GM21367 (cell line): ENCODE measurements around the gene NIPBL.
"Not testable (repeated sequence)": the region's sequence is repeated elsewhere in the genome, so short reads cannot be mapped to it uniquely, and the experiment has no call there.

Experiments
- ATAC-seq: cut with Tn5 transposase; IDR thresholded peaks from one replicate; pipeline ENCODE4 v1.9.1; 2021; ENCODE audit not compliant: unreplicated experiment

NIPBL gene

DNA sequence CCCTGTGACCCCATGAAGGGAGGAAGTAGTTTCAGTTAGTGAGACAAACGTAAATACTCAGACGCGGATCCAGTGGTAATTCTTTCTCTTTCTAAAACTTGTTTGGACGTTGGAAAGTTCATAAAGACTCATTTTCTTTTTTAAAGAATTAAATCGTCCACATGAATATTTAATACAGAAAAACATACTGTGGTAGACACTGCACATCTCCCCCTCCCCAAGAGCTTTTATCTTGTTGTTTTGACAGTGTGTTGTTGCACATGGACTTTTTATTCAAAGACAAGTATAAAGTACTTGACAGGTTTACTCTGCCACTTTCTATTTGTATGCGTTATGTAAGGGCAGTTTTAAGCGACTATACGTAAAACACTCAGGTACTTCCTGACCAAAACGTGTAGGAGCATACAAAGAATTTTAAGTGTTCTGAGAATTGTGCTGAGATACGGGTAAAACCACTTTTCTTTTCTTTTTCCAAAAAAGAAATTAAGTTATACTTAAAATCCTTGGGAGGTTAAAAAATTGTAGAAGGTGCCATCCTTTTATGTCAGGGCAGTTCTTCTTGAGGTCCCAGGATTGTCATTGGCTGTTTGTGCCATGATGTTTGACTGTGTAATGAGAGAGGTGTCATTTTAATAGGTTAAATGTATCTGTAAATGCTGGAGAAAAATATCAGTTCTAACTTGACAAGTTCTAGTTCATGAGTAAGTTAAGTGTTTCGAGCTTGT, 1.3 kb downstream of the NIPBL start:
- no peak for ATAC-seq

DNA sequence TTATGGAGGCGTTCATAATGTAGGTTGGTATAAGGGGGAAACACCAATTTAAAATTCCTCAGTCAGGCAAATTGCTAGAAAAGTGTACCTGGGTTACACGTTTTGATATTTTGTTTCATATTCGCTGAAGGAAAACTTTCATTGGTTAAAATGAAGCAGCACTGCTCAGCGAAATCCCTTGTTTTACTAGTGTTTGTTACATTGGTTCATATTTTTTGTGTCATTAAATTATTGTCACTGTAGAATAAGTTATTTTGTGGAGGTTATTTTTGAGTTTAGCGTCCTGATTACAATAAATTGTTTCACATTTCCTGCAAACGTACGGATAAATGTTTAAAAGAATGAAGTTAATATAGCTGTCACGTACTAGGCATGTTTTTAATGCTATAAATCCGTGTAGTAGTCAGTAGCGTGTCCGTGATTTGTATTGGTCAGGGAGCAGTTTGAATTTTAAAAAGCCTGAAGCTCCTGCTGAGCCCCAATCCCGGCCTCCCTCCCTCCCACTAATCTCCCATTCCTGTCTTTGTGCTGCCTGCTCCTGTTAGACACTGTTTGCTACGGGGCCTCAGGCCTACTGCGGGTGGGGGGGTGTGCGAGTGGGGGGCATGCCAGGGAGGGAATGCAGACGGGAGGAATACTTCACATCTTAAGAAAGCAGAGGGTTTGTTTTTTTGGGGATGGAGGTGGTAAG, 2.0 kb downstream of the NIPBL start:
- ATAC-seq: no peak

DNA sequence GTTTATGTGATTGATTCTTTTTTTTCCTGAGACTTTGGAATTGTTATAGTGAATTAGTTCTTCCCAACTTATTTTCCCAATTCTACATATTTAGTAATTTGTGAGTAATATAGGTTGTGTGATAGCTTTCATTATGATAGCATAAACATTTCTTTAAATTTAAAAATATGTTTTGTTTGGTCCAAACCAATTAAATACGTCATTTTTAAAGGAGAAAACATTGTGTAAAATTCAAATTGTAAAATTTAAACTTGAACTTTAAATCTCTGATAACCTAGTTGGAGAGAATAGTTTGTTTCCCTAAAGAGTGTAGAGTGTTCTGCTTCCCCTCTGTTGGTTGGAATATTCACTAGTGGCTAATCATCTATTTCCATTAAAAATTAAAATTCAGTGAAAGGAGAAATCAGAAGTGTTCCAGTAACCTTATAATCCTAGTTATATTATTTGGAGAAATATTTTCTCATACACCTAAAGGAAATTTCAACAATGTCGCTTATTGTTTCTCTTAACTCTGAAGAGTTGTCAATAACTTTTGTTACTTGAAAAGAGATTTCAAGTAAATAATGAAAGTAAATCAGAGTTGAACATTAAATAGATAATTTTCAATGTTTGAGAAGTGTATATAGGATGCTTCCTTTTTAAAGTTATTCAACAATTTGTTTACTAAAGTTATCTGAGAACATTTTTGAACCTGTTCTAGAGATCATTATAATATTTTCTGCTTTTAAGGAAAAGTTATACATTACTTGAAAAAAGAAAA, 2.9 kb downstream of the NIPBL start:
- no peak for ATAC-seq

- no peak for ATAC-seq
Measured at GRCh38 chr5:36880761-36881160, 4.2 kb downstream of the NIPBL start.

DNA sequence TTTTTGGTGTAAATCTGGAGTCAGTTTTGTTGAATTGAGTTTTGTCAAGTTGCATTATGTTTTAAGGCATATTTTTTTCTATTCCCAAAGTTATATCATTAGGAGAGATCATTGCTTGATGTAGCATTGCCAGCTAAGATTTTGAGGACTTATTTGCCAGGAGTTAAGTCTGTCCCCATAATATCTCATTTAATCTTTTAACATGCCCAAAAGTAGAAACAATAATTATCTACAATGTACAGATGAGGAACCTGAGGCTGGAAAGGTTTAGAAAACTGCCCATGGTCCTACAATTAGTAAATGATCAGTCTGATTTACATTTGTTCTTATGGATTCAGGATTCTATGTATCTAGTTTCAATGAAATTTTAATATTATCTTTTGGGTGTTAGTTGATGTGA, 4.7 kb downstream of the NIPBL start:
- ATAC-seq: no peak

DNA sequence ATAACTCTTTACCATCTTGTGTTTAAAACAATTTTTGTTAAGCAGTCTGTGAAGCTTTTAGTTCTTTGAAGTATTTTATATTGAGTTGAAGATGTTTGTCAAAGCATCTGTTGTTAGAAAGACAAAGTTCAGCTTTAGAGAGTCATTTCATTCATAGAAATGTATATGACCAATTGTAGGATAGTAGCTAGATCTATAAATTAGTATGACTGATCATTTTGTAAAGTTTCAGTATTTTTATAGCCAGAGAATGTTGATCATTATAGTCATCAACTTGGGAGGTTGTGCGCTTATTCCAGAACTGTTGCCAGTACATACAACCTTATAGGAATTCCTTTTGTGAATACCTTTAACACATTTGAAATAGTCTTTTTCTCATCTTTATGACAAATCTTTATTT, 5.2 kb downstream of the NIPBL start:
- no peak for ATAC-seq

- ATAC-seq: peak; percentile 30
Measured at GRCh38 chr5:36882250-36882649, 5.7 kb downstream of the NIPBL start.

GRCh38 chr5:36883894-36884462, 7.4 kb downstream of the NIPBL start:
- ATAC-seq: no peak

DNA sequence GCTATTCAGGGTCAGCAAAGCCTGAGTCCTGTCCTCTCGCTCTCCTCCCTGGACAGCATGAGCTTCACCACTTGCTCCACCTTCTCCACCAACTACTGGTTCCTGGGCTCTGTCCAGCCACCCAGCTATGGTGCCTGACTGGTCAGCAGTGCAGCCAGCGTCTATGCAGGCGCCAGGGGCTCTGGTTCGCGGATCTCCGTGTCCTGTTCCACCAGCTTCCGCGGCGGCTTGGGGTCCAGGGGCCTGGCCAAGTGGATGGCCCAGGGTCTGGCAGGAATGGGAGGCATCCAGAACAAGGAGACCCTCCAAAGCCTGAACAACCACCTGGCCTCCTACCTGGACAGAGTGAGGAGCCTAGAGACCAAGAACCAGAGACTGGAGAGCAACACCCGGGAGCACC, 8.6 kb downstream of the NIPBL start:
- no peak for ATAC-seq

DNA sequence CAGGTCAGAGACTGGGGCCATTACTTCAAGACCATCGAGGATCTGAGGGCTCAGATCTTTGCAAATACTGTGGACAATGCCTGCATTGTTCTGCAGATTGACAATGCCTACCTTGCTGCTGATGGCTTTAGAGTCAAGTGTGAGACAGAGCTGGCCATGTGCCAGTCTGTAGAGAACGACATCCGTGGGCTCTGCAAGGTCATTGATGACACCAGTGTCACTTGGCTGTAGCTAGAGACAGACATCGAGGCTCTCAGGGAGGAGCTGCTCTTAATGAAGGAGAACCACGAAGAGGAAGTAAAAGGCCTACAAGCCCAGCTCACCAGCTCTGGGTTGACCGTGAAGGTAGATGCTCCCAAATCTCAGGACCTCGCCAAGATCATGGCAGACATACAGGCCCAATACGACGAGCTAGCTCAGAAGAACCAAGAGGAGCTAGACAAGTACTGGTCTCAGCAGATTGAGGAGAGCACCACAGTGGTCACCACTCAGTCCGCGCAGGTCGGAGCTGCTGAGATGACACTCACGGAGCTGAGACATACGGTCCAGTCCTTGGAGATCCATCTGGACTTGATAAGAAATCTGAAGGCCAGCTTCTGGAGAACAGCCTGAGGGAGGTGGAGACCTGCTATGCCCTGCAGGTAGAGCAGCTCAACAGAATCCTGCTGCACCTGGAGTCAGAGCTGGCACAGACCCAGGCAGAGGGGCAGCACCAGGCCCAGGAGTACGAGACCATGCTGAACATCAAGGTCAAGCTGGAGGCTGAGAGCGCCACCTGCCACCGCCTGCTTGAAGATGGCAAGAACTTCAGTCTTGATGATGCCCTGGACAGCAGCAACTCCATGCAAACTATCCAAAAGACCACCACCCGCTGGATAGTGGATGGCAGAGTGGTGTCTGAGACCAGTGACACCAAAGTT, 9.3 kb downstream of the NIPBL start:
- ATAC-seq: no peak

DNA sequence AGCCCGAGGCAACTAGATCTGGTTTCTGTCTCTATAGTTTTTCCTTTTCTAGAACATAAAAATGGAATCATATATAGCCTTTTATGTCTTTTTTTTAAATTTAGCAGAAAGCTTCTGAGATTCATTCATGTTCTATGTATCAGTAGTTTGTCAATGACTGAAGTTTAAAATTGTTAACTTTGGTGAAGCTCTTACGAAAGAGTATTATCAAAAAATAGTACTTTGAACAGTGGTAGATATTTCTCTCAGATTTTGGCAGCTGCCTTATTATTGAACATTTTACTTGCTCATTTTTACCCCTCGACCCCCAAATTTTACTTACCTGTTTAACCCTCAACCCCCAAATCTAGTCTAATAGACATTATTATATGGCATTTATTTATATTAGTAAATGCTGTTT, 10.2 kb downstream of the NIPBL start:
- ATAC-seq: no peak

GRCh38 chr5:36887532-36887931, 11.0 kb downstream of the NIPBL start:
- ATAC-seq: no peak

DNA sequence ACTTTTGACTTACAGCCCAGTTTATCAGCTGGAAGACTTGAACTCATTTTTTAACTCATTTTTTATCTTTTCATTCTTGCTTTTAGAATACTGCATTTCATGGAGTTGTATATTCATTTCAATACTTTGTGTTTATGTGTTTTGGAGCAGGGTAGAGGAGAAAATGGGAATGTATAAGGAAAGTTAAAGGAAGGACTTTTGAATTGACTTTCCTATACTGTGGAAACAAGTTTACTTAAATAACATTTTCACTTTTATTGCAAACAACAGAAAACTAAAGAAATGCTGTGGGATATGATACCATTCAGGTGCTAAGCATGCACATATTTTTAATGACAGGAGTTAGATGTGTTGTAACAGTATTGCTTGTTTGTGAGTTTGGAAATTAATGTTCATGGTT, 11.7 kb downstream of the NIPBL start:
- no peak for ATAC-seq

DNA sequence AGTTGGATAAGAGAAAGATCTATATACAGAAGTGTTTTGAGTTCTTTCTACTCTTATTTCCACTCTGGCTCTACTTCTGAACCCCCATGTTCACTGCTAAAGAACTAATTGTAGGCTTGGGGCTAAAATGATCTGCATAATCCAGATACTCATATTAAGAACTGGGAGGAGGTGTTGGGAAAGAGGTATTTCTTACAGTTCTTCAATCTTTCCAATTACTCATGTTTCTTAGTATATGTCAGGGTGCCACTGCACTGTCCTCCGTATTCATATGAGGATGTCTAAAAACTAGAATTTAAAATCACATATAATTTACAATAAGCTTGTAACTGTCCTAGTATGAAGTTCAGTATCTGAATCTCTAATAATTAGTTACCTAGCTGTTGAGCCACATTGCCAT, 12.7 kb downstream of the NIPBL start:
- no peak for ATAC-seq

DNA sequence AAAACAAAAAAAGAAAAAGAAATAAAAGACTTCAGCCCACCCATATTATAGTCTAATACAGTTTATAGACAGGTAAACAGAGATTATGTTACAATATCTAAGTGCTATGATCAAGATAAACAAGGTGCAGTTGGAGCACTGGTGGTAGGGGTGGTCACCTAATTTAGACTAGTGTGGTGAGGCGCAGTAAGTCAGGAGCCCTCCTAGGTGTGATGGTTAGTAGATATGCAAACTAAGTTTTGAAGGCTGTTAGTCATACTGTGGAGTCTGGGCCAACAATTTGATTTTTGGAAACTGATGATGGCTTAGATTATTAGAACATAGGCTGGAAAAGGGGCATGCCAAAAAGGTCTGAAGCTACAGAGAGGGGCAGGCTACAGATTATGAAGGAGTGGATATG, 14.7 kb downstream of the NIPBL start:
- ATAC-seq: no peak

- not testable (repeated sequence) for ATAC-seq
Measured at GRCh38 chr5:36892085-36892830, 15.7 kb downstream of the NIPBL start.

DNA sequence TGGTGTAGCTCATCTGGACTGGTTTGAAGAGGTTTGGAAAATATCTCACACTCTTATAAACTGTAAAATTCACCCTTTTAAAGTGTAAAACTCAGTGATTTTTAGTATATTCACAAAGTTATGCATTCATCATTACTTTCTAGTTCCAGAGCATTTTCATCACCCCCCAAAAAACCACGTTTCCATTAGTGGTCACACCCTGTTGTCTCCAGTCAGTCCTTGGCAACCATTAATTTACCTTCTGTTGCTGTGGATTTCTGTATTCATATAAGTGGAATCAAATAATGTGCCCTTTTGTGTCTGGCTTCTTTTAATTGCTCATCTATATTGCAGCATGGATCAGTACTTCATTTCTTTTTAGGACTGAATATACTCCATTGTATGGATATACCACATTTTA, 18.4 kb downstream of the NIPBL start:
- no peak for ATAC-seq

DNA sequence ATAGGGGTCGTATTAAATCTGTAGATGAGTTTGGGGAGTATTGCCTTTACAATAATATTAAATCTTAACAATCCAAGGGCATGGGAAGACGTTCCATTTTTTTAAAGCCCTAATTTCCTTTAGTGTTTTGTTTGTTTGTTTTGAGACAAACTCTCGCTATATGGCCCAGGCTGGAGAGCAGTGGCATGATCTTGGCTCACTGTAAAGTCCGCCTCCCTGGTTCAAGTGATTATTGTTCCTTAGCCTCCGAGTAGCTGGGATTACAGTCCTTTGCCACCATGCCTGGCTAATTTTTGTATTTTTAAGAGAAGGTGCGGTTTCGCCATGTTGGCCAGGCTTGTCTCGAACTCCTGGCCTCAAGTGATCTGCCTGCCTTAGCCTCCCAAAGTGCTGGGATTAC, 19.9 kb downstream of the NIPBL start:
- ATAC-seq: no peak

- no peak for ATAC-seq
Measured at GRCh38 chr5:36897616-36898015, 21.0 kb downstream of the NIPBL start.

GRCh38 chr5:36899860-36900259, 23.3 kb downstream of the NIPBL start:
- no peak for ATAC-seq
